ENCODE results near the gene MBD3L5.

The MBD3L5 gene

GRCh38 chr19:7000333-7000732 is 30.0 kb upstream of the MBD3L5 start:
- Histone ChIP-seq H3K14ac (ENCODE audit: low read length) (no peak overlapping the region), H4K91ac (ENCODE audit: low read depth, low read length) (no peak overlapping the region), H3K79me1 (ENCODE audit: low read length) (no peaks in the 10 kb centered on the region), H3K79me2 (ENCODE audit: control insufficient read depth, insufficient read depth, low read length, poor library complexity) (no peaks in the 10 kb centered on the region), H3K27ac (ENCODE audit: low read depth, low read length) (no peak overlapping the region), H3K4ac (ENCODE audit: low read depth, low read length) (no peak overlapping the region), H3K23ac (ENCODE audit: low read length) (no peak overlapping the region), H2AK5ac (ENCODE audit: low read length) (no peak overlapping the region), H3K4me3 (ENCODE audit: low read depth, low read length) (no peak overlapping the region), H3K4me1 (ENCODE audit: control insufficient read depth in 1 of 2, insufficient read depth in 2 of 2, low read length in 2 of 2) (no peaks in the 10 kb centered on the region), H2BK12ac (ENCODE audit: low read length) (no peak overlapping the region), H4K8ac (ENCODE audit: low read depth, low read length) (no peak overlapping the region), H3K18ac (ENCODE audit: low read length) (no peak overlapping the region), H2BK5ac (ENCODE audit: low read depth, low read length, poor library complexity) (no peak overlapping the region), H3K4me2 (ENCODE audit: low read length) (no peak overlapping the region), H3K36me3 (ENCODE audit: control insufficient read depth in 1 of 2, insufficient read depth in 2 of 2, low read length in 2 of 2) (no peaks in the 10 kb centered on the region), H3K27me3 (ENCODE audit: insufficient read depth, low read length) (no peaks in the 10 kb centered on the region), H3K9ac (ENCODE audit: low read length) (no peak overlapping the region), H2AFZ (ENCODE audit: insufficient read depth, low read length, poor library complexity) (no peak overlapping the region), H2BK120ac (ENCODE audit: insufficient read depth, low read length, poor library complexity) (no peak overlapping the region), H4K12ac (ENCODE audit: low read depth, low read length) (no peak overlapping the region), H3K9me3 (ENCODE audit: insufficient read depth, low read depth, low read length) (peaks cover 20% of the 10 kb centered on the region)
- DNase-seq = no peak
- no CpG with 5 or more reads among the region's 3 CpGs for WGBS (ENCODE audit: extremely low coverage, insufficient coverage, insufficient read length)

- Histone ChIP-seq H3K18ac (ENCODE audit: low read length) (no peak overlapping the region), H3K79me2 (ENCODE audit: control insufficient read depth, insufficient read depth, low read length, poor library complexity) (no peaks in the 10 kb centered on the region), H3K23ac (ENCODE audit: low read length) (no peak overlapping the region), H3K9me3 (ENCODE audit: insufficient read depth, low read depth, low read length) (peaks cover 16% of the 10 kb centered on the region), H3K9ac (ENCODE audit: low read length) (no peak overlapping the region), H3K27ac (ENCODE audit: low read depth, low read length) (no peak overlapping the region), H4K12ac (ENCODE audit: low read depth, low read length) (no peak overlapping the region), H4K8ac (ENCODE audit: low read depth, low read length) (no peak overlapping the region), H3K36me3 (ENCODE audit: control insufficient read depth in 1 of 2, insufficient read depth in 2 of 2, low read length in 2 of 2) (no peaks in the 10 kb centered on the region), H3K4me3 (ENCODE audit: low read depth, low read length) (no peak overlapping the region), H3K79me1 (ENCODE audit: low read length) (no peaks in the 10 kb centered on the region), H2BK12ac (ENCODE audit: low read length) (no peak overlapping the region), H3K4me2 (ENCODE audit: low read length) (no peak overlapping the region), H3K27me3 (ENCODE audit: insufficient read depth, low read length) (no peaks in the 10 kb centered on the region), H3K4me1 (ENCODE audit: control insufficient read depth in 1 of 2, insufficient read depth in 2 of 2, low read length in 2 of 2) (no peaks in the 10 kb centered on the region), H2AFZ (ENCODE audit: insufficient read depth, low read length, poor library complexity) (no peak overlapping the region), H2BK5ac (ENCODE audit: low read depth, low read length, poor library complexity) (no peak overlapping the region), H3K4ac (ENCODE audit: low read depth, low read length) (no peak overlapping the region), H4K91ac (ENCODE audit: low read depth, low read length) (no peak overlapping the region), H3K14ac (ENCODE audit: low read length) (no peak overlapping the region), H2BK120ac (ENCODE audit: insufficient read depth, low read length, poor library complexity) (no peak overlapping the region), H2AK5ac (ENCODE audit: low read length) (no peak overlapping the region)
- peak in 1 of 2 donors; percentile 2 for DNase-seq
- no CpG with 5 or more reads among the region's 1 CpG for WGBS (ENCODE audit: extremely low coverage, insufficient coverage, insufficient read length)
These were observed 29.6 kb upstream of the MBD3L5 start for GRCh38 chr19:7000816-7001215.

GRCh38 chr19:7004313-7004931 is 26.0 kb upstream of the MBD3L5 start:
- no peak overlapping the region for H2AK5ac ChIP-seq (ENCODE audit: low read length)
- H3K4ac ChIP-seq (ENCODE audit: low read depth, low read length) = no peak overlapping the region
- peaks cover 19% of the 10 kb centered on the region for H3K9me3 ChIP-seq (ENCODE audit: insufficient read depth, low read depth, low read length)
- peak in 1 of 2 donors; percentile 77 for DNase-seq
- no peaks in the 10 kb centered on the region for H3K36me3 ChIP-seq (ENCODE audit: control insufficient read depth in 1 of 2, insufficient read depth in 2 of 2, low read length in 2 of 2)
- H3K23ac ChIP-seq (ENCODE audit: low read length) = no peak overlapping the region
- no peak overlapping the region for H4K8ac ChIP-seq (ENCODE audit: low read depth, low read length)
- H3K9ac ChIP-seq (ENCODE audit: low read length) = no peak overlapping the region
- H3K27me3 ChIP-seq (ENCODE audit: insufficient read depth, low read length) = no peaks in the 10 kb centered on the region
- no peak overlapping the region for H3K27ac ChIP-seq (ENCODE audit: low read depth, low read length)
- no peak overlapping the region for H2BK12ac ChIP-seq (ENCODE audit: low read length)
- no peak overlapping the region for H3K4me2 ChIP-seq (ENCODE audit: low read length)
- no peak overlapping the region for H3K18ac ChIP-seq (ENCODE audit: low read length)
- H2AFZ ChIP-seq (ENCODE audit: insufficient read depth, low read length, poor library complexity) = no peak overlapping the region
- no peak overlapping the region for H4K12ac ChIP-seq (ENCODE audit: low read depth, low read length)
- no peaks in the 10 kb centered on the region for H3K4me1 ChIP-seq (ENCODE audit: control insufficient read depth in 1 of 2, insufficient read depth in 2 of 2, low read length in 2 of 2)
- no peaks in the 10 kb centered on the region for H3K79me2 ChIP-seq (ENCODE audit: control insufficient read depth, insufficient read depth, low read length, poor library complexity)
- no peak overlapping the region for H3K4me3 ChIP-seq (ENCODE audit: low read depth, low read length)
- no peak overlapping the region for H4K91ac ChIP-seq (ENCODE audit: low read depth, low read length)
- H2BK120ac ChIP-seq (ENCODE audit: insufficient read depth, low read length, poor library complexity) = no peak overlapping the region
- no peaks in the 10 kb centered on the region for H3K79me1 ChIP-seq (ENCODE audit: low read length)
- H3K14ac ChIP-seq (ENCODE audit: low read length) = no peak overlapping the region
- no CpG with 5 or more reads among the region's 18 CpGs for WGBS (ENCODE audit: extremely low coverage, insufficient coverage, insufficient read length)
- H2BK5ac ChIP-seq (ENCODE audit: low read depth, low read length, poor library complexity) = no peak overlapping the region

- Histone ChIP-seq H3K9me3 (ENCODE audit: insufficient read depth, low read depth, low read length) (peaks cover 16% of the 10 kb centered on the region), H3K4me2 (ENCODE audit: low read length) (no peak overlapping the region), H3K4ac (ENCODE audit: low read depth, low read length) (no peak overlapping the region), H3K27me3 (ENCODE audit: insufficient read depth, low read length) (no peaks in the 10 kb centered on the region), H3K79me2 (ENCODE audit: control insufficient read depth, insufficient read depth, low read length, poor library complexity) (no peaks in the 10 kb centered on the region), H3K4me3 (ENCODE audit: low read depth, low read length) (no peak overlapping the region), H3K23ac (ENCODE audit: low read length) (no peak overlapping the region), H2BK120ac (ENCODE audit: insufficient read depth, low read length, poor library complexity) (no peak overlapping the region), H2BK5ac (ENCODE audit: low read depth, low read length, poor library complexity) (no peak overlapping the region), H4K8ac (ENCODE audit: low read depth, low read length) (no peak overlapping the region), H2BK12ac (ENCODE audit: low read length) (no peak overlapping the region), H3K79me1 (ENCODE audit: low read length) (no peaks in the 10 kb centered on the region), H4K91ac (ENCODE audit: low read depth, low read length) (no peak overlapping the region), H4K12ac (ENCODE audit: low read depth, low read length) (no peak overlapping the region), H3K36me3 (ENCODE audit: control insufficient read depth in 1 of 2, insufficient read depth in 2 of 2, low read length in 2 of 2) (no peaks in the 10 kb centered on the region), H3K4me1 (ENCODE audit: control insufficient read depth in 1 of 2, insufficient read depth in 2 of 2, low read length in 2 of 2) (no peaks in the 10 kb centered on the region), H2AFZ (ENCODE audit: insufficient read depth, low read length, poor library complexity) (no peak overlapping the region), H3K14ac (ENCODE audit: low read length) (no peak overlapping the region), H3K18ac (ENCODE audit: low read length) (no peak overlapping the region), H3K27ac (ENCODE audit: low read depth, low read length) (no peak overlapping the region), H3K9ac (ENCODE audit: low read length) (no peak overlapping the region), H2AK5ac (ENCODE audit: low read length) (no peak overlapping the region)
- WGBS (ENCODE audit: extremely low coverage, insufficient coverage, insufficient read length) = no CpG with 5 or more reads among the region's 11 CpGs
- DNase-seq = no peak
These were observed 24.2 kb upstream of the MBD3L5 start for GRCh38 chr19:7006135-7006704.

Measured in trophoblast cell (in vitro differentiated cells and primary cell).